H9 (cell line): ENCODE measurements around the gene CLPTM1L. TPM values are rescaled to one million over a fixed set of nuclear protein-coding genes. Genes with fewer than 3 reads are reported as not detected.

Source experiments
- DNase-seq: peaks from one replicate; pipeline ENCODE4 v3.0.0-alpha.2; 2017
- H2AFZ ChIP-seq: one replicate; pipeline ENCODE4 v1.6.1; 2013; ENCODE audit warnings: mild to moderate bottlenecking, low read length, control low read depth, moderate library complexity
- H2AK5ac ChIP-seq: 2 replicates; pipeline ENCODE4 v1.6.1; 2013; ENCODE audit warnings: low read length, control low read depth, mixed read lengths; ENCODE audit not compliant: insufficient read length
- H2BK120ac ChIP-seq: one replicate; pipeline ENCODE4 v1.6.1; 2013; ENCODE audit warnings: low read depth, mild to moderate bottlenecking, low read length, control low read depth, inconsistent platforms; ENCODE audit not compliant: poor library complexity, severe bottlenecking
- H2BK12ac ChIP-seq: 2 replicates; pipeline ENCODE4 v1.6.1; 2013; ENCODE audit warnings: low read length, control low read depth, mixed read lengths, low read depth; ENCODE audit not compliant: insufficient read length
- H2BK15ac ChIP-seq: 2 replicates; pipeline ENCODE4 v1.6.1; 2013; ENCODE audit warnings: low read depth, low read length, control low read depth
- H2BK20ac ChIP-seq: one replicate; pipeline ENCODE4 v1.6.1; 2013; ENCODE audit warnings: low read depth, mild to moderate bottlenecking, low read length, control low read depth, inconsistent platforms; ENCODE audit not compliant: poor library complexity, severe bottlenecking
- H2BK5ac ChIP-seq: 2 replicates; pipeline ENCODE4 v1.6.1; 2013; ENCODE audit warnings: low read length, control low read depth, mixed read lengths; ENCODE audit not compliant: insufficient read length
- H3K14ac ChIP-seq: 2 replicates; pipeline ENCODE4 v1.6.1; 2013; ENCODE audit warnings: low read length, control low read depth; ENCODE audit not compliant: insufficient read depth
- H3K18ac ChIP-seq: 2 replicates; pipeline ENCODE4 v1.6.1; 2013; ENCODE audit warnings: low read depth, mild to moderate bottlenecking, mixed read lengths, low read length, control low read depth; ENCODE audit not compliant: insufficient read length
- H3K23ac ChIP-seq: 2 replicates; pipeline ENCODE4 v1.6.1; 2013; ENCODE audit warnings: low read length, control low read depth, mixed read lengths, low read depth; ENCODE audit not compliant: insufficient read length
- H3K23me2 ChIP-seq: 2 replicates; pipeline ENCODE4 v1.6.1; 2013; ENCODE audit warnings: low read depth, mild to moderate bottlenecking, mixed read lengths, low read length, control low read depth; ENCODE audit not compliant: insufficient read length, poor library complexity, severe bottlenecking
- H3K27ac ChIP-seq: 2 replicates; pipeline ENCODE4 v1.5.1; 2013; ENCODE audit warnings: low read length, control low read depth, mixed read lengths, low read depth; ENCODE audit not compliant: insufficient read length
- H3K27me3 ChIP-seq: 2 replicates; pipeline ENCODE4 v1.6.1; 2013; ENCODE audit warnings: low read length, control low read depth, inconsistent platforms; ENCODE audit not compliant: insufficient read depth
- H3K4ac ChIP-seq: 2 replicates; pipeline ENCODE4 v1.6.1; 2013; ENCODE audit warnings: low read depth, mild to moderate bottlenecking, control low read depth, inconsistent platforms, low read length, moderate library complexity
- H3K4me1 ChIP-seq: 2 replicates; pipeline ENCODE4 v1.6.1; 2013; ENCODE audit warnings: low read length, control low read depth, inconsistent platforms; ENCODE audit not compliant: insufficient read depth
- H3K4me2 ChIP-seq: 2 replicates; pipeline ENCODE4 v1.6.1; 2013; ENCODE audit warnings: low read length, control low read depth, mixed read lengths; ENCODE audit not compliant: insufficient read length, insufficient read depth
- H3K56ac ChIP-seq: 2 replicates; pipeline ENCODE4 v1.6.1; 2013; ENCODE audit warnings: low read depth, mild to moderate bottlenecking, mixed read lengths, low read length, control low read depth; ENCODE audit not compliant: insufficient read length
- H3K79me1 ChIP-seq: 2 replicates; pipeline ENCODE4 v1.6.1; 2013; ENCODE audit warnings: low read depth, mild to moderate bottlenecking, moderate library complexity, low read length, control low read depth, inconsistent platforms; ENCODE audit not compliant: insufficient read depth, poor library complexity, severe bottlenecking
- H3K79me2 ChIP-seq: 2 replicates; pipeline ENCODE4 v1.6.1; 2013; ENCODE audit warnings: low read length, control low read depth, inconsistent platforms; ENCODE audit not compliant: insufficient read depth
- H3K9ac ChIP-seq: 2 replicates; pipeline ENCODE4 v1.6.1; 2013; ENCODE audit warnings: low read length, control low read depth, mixed read lengths; ENCODE audit not compliant: insufficient read length; ENCODE audit errors: extremely low read depth
- H3K9me3 ChIP-seq: one replicate; pipeline ENCODE4 v1.6.1; 2013; ENCODE audit warnings: low read depth, low read length, inconsistent platforms; ENCODE audit not compliant: control insufficient read depth
- H3T11ph ChIP-seq: one replicate; pipeline ENCODE4 v1.6.1; 2013; ENCODE audit warnings: mild to moderate bottlenecking, low read length, control low read depth, inconsistent platforms
- H4K20me1 ChIP-seq: one replicate; pipeline ENCODE4 v1.6.1; 2013; ENCODE audit not compliant: control insufficient read depth, insufficient read length, insufficient read depth
- H4K5ac ChIP-seq: 2 replicates; pipeline ENCODE4 v1.6.1; 2013; ENCODE audit warnings: low read depth, mild to moderate bottlenecking, mixed read lengths, low read length, control low read depth; ENCODE audit not compliant: insufficient read length
- H4K8ac ChIP-seq: replicated peaks from 2 replicates; pipeline ENCODE4 v1.6.1; 2013; ENCODE audit warnings: low read length, control low read depth, mixed read lengths, low read depth; ENCODE audit not compliant: insufficient read length
- H4K91ac ChIP-seq: 2 replicates; pipeline ENCODE4 v1.6.1; 2013; ENCODE audit warnings: low read depth, mild to moderate bottlenecking, moderate library complexity, mixed read lengths, low read length, control low read depth; ENCODE audit not compliant: insufficient read length
- H3K27ac Mint-ChIP-seq, 3 experiments: 2 replicates in 2 of 3; 3 replicates in 1 of 3; pipeline ENCODE4 v1.8.0; 2020 to 2021; ENCODE audit warnings: mixed read lengths in 3 of 3, mild to moderate bottlenecking in 1 of 3, moderate library complexity in 1 of 3
- H3K27me3 Mint-ChIP-seq: 2 replicates; pipeline ENCODE4 v1.8.0; 2021; ENCODE audit warnings: low read depth, mild to moderate bottlenecking, moderate library complexity, mixed read lengths
- H3K36me3 Mint-ChIP-seq, 3 experiments: 2 replicates in 2 of 3; 3 replicates in 1 of 3; pipeline ENCODE4 v1.8.0; 2020 to 2021; ENCODE audit warnings: low read depth in 3 of 3, mixed read lengths in 3 of 3; ENCODE audit not compliant: insufficient read depth in 1 of 3
- H3K4me1 Mint-ChIP-seq, 2 experiments: 2 replicates each; pipeline ENCODE4 v1.8.0; 2020; ENCODE audit warnings: mixed read lengths in 2 of 2
- H3K4me3 Mint-ChIP-seq, 2 experiments: 2 replicates in 1 of 2; 3 replicates in 1 of 2; pipeline ENCODE4 v1.8.0; 2020 to 2021; ENCODE audit warnings: mild to moderate bottlenecking in 2 of 2, mixed read lengths in 2 of 2, moderate library complexity in 1 of 2
- H3K9me3 Mint-ChIP-seq, 2 experiments: 2 replicates in 1 of 2; 3 replicates in 1 of 2; pipeline ENCODE4 v1.8.0; 2020; ENCODE audit warnings: mild to moderate bottlenecking in 2 of 2, mixed read lengths in 2 of 2, moderate library complexity in 1 of 2
- CTCF ChIP-seq: fragments of 200-600 bp; sonication (generic); conservative IDR thresholded peaks from 3 replicates; pipeline ENCODE4 v1.8.0; 2021; ENCODE audit warnings: antibody characterized with exemption, mild to moderate bottlenecking
- WGBS: extraction: QIAGEN DNeasy Blood & Tissue Kit; methylation state at CpG from one replicate; pipeline ENCODE4 v1.1.7; 2013; ENCODE audit warnings: missing lambda C conversion rate, low lambda C conversion rate, mixed read lengths; ENCODE audit not compliant: insufficient read length; ENCODE audit errors: extremely low coverage; 5-methylcytosine and 5-hydroxymethylcytosine counted together
- total RNA-seq: library from RNA; stranded (reverse); gene quantifications from 2 replicates; pipeline ENCODE4 v1.2.1, GENCODE V29; 2021

CLPTM1L gene
- total RNA-seq, 1 experiment from 2014 or later = 108 TPM

- H2AFZ ChIP-seq = no peak overlapping the region
- Mint-ChIP-seq H3K27me3 (peaks cover 18% of the 10 kb centered on the region), H3K36me3 (peaks cover 0 to 9% (median 4%) of the 10 kb centered on the region in 3 experiments; a peak in 5 of 7 replicates), H3K4me3 (peak overlapping the region; percentile 39 to 46; a peak in 3 of 5 replicates), H3K9me3 (no peaks in the 10 kb centered on the region; a peak in 1 of 5 replicates), H3K27ac (no peak overlapping the region), H3K4me1 (no peaks in the 10 kb centered on the region)
- H3K23ac ChIP-seq = no peak overlapping the region
- H2BK15ac ChIP-seq = no peak overlapping the region
- H4K20me1 ChIP-seq = no peaks in the 10 kb centered on the region
- H3K4me1 ChIP-seq = no peaks in the 10 kb centered on the region
- H3K4me2 ChIP-seq = peak overlapping the region; percentile 67
- no peak overlapping the region for H4K5ac ChIP-seq
- no peak for TF ChIP-seq CTCF
- H3K79me1 ChIP-seq = no peaks in the 10 kb centered on the region
- no peak overlapping the region for H4K91ac ChIP-seq
- no peak overlapping the region for H2BK20ac ChIP-seq
- H3K14ac ChIP-seq = peak overlapping the region; percentile 57
- no peaks in the 10 kb centered on the region for H3K79me2 ChIP-seq
- H2BK5ac ChIP-seq = no peak overlapping the region
- H4K8ac ChIP-seq = no peak overlapping the region
- H3T11ph ChIP-seq = no peak overlapping the region
- WGBS = no CpG with 5 or more reads among the region's 69 CpGs
- H3K9ac ChIP-seq = no peak overlapping the region
- no peak overlapping the region for H3K4ac ChIP-seq
- H2AK5ac ChIP-seq = no peak overlapping the region
- no peaks in the 10 kb centered on the region for H3K27me3 ChIP-seq
- no peaks in the 10 kb centered on the region for H3K9me3 ChIP-seq
- H3K56ac ChIP-seq = no peak overlapping the region
- no peak overlapping the region for H3K18ac ChIP-seq
- DNase-seq = peak; percentile 66
- no peak overlapping the region for H2BK12ac ChIP-seq
- peaks cover 12% of the 10 kb centered on the region for H3K23me2 ChIP-seq
- no peak overlapping the region for H2BK120ac ChIP-seq
- H3K27ac ChIP-seq = no peak overlapping the region
These were observed 50.6 kb downstream of the CLPTM1L start for GRCh38 chr5:1294206-1294834.
